Measurements from ENCODE around the gene COX7C. TPM values are rescaled to one million over a fixed set of nuclear protein-coding genes. Genes with fewer than 3 reads are reported as not detected.
"Not testable (repeated sequence)": the region's sequence is repeated elsewhere in the genome, so short reads cannot be mapped to it uniquely, and the experiment has no call there.

COX7C gene
- total RNA-seq, 1 donor from 2014 or later, result 226 TPM

GRCh38 chr5:86649832-86650505 lies 32.2 kb downstream of the COX7C start:
- no peak for TF ChIP-seq CTCF (IDR thresholded peaks at IDR 0.05; ENCODE audit: insufficient read depth, low read length, severe bottlenecking)
- Histone ChIP-seq H3K4me3 (ENCODE audit: low read depth, low read length) (no peak overlapping the region), H3K36me3 (ENCODE audit: control insufficient read depth, insufficient read depth, low read length) (no peaks in the 10 kb centered on the region), H3K27me3 (ENCODE audit: control insufficient read depth, insufficient read depth, low read length) (no peaks in the 10 kb centered on the region)
- DNase-seq (ENCODE audit: low read depth), result no peak
- no peak for FAIRE-seq

GRCh38 chr5:86660771-86661170 lies 43.0 kb downstream of the COX7C start:
- not testable (repeated sequence) for FAIRE-seq; H3K4me3 ChIP-seq (ENCODE audit: low read depth, low read length); DNase-seq (ENCODE audit: low read depth); H3K36me3 ChIP-seq (ENCODE audit: control insufficient read depth, insufficient read depth, low read length); H3K27me3 ChIP-seq (ENCODE audit: control insufficient read depth, insufficient read depth, low read length)

- FAIRE-seq (no peak), DNase-seq (ENCODE audit: low read depth) (no peak)
- no peaks in the 10 kb centered on the region for H3K27me3 ChIP-seq (ENCODE audit: control insufficient read depth, insufficient read depth, low read length)
- no peaks in the 10 kb centered on the region for H3K36me3 ChIP-seq (ENCODE audit: control insufficient read depth, insufficient read depth, low read length)
- H3K4me3 ChIP-seq (ENCODE audit: low read depth, low read length), result no peak overlapping the region
- TF ChIP-seq CTCF (IDR thresholded peaks at IDR 0.05; ENCODE audit: insufficient read depth, low read length, severe bottlenecking), result no peak
These were observed 46.4 kb downstream of the COX7C start for GRCh38 chr5:86664173-86664572.

DNA sequence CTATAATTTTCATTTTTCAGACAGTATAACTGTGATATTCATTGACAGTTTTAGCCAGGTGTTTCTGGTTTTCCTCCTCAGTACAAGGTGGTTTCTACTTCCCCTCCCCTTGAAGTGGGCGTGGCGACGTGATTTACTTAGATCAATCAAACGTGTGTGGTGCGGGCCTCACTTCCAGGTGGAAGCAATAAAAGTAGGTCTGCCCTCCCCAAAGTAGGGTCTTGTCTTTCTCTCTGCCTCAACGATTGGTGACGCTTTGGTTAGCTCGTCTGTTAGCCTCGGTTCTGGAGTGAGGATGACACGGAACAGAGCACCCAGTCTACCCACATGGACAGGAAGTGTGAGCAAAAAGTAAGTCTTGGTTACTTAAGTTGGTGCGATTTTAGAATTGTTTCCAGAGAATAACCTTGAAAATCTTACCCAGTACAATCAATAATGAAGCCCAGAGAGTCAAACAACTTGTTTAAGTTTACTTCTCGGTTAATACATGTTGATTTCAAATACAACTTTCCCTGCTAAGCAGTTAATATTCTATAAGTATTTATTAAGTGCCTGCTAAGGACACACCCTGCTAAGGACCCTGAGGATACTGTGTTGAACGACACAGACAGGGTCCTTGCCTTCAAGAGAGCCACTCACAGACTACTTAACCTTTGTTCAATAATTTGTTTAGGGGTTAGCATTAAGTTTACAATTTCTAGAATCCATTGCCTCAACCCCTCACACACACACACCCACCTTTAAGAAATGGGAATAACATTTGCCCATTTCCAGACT lies 48.4 kb downstream of the COX7C start:
- FAIRE-seq (no peak), DNase-seq (ENCODE audit: low read depth) (no peak)
- H3K4me3 ChIP-seq (ENCODE audit: low read depth, low read length), result no peak overlapping the region
- H3K27me3 ChIP-seq (ENCODE audit: control insufficient read depth, insufficient read depth, low read length), result no peaks in the 10 kb centered on the region
- no peaks in the 10 kb centered on the region for H3K36me3 ChIP-seq (ENCODE audit: control insufficient read depth, insufficient read depth, low read length)
- no peak for TF ChIP-seq CTCF (IDR thresholded peaks at IDR 0.05; ENCODE audit: insufficient read depth, low read length, severe bottlenecking)

DNA sequence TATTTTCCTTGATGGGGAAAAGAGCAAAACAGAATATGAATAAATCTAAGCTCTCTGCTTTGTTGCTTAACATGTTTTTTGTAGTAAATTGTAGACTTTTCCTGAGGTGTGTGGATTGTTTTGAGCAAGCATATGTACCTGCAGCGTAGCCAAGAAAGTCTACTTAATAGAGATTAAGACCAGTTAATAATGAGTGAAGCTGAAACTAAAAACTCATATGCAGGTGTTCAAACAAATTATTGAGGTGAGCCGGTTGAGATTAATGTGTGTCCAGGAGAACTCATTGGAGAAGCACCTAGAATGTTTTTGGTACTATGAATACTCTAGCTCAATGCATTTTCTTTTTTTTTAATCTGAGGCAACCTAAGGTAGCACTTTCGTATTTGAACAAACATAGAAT lies 49.2 kb downstream of the COX7C start:
- TF ChIP-seq CTCF (IDR thresholded peaks at IDR 0.05; ENCODE audit: insufficient read depth, low read length, severe bottlenecking), result no peak

More for the DNA sequence above, 49.2 kb downstream of the COX7C start:
- Histone ChIP-seq H3K4me3 (ENCODE audit: low read depth, low read length) (no peak overlapping the region), H3K27me3 (ENCODE audit: control insufficient read depth, insufficient read depth, low read length) (no peaks in the 10 kb centered on the region), H3K36me3 (ENCODE audit: control insufficient read depth, insufficient read depth, low read length) (no peaks in the 10 kb centered on the region)
- no peak for DNase-seq (ENCODE audit: low read depth)
- FAIRE-seq, result no peak

Measured in bronchial epithelial cell (primary cell).